ENCODE data around the gene LRRC43.
"Not testable (repeated sequence)": the region's sequence is repeated elsewhere in the genome, so short reads cannot be mapped to it uniquely, and the experiment has no call there.

LRRC43 gene

DNA sequence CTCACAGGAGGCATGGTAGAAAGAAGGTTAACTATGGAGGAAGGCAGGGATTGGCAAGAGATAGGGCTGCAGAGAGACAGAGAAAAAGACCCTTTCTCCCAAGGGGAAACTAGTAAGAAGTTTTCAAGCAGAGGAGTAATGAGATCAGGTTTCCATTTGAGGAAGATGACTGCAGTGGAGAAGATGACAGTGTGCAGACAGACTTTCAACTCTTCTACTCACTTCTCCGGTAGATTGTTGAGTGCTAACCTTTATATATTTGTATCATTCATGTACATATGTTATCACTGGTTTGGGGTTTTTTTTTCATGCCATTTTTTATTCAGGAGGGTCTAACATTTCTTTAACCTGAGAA is 14.7 kb downstream of the LRRC43 start:
- no peak for DNase-seq

DNA sequence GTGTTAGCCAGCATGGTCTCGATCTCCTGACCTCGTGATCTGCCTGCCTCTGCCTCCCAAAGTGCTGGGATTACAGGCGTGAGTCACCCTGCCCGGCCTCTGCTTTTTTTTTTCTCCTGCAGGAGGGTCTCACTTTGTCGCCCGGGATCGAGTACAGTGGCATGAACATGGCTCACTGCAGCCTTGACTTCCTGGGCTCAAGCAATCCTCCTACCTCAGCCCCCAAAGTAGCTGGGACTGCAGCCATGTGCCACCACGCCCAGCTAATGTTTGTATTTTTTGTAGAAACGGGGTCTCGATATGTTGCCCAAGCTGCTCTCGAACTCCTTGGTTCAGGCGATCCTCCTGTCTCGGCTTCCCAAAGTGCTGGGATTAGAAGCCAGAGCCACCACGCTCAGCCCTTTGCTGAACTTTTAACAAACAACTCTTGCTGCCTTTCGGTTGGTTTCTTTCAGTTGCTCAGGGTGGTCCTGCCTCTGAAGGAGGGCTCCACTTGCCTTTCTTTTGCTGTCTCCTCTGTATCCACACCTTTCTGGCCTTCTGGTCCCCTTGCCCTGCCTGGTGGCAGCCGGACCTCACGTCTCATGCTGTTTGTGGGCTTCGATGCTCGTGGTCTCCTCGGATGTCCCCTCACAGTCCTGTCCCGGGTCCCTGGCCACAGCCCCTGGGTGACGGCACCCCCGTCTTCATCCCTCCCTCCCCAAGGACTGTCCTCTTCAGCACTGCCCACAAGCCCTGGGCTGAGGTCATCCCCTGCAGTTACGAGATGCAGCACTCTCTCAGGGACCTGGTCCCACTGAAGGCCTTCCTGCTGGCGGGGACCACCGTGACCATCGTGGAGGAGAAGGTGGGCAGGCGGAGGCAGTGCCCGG is 16.8 kb downstream of the LRRC43 start:
- DNase-seq = no peak

DNA sequence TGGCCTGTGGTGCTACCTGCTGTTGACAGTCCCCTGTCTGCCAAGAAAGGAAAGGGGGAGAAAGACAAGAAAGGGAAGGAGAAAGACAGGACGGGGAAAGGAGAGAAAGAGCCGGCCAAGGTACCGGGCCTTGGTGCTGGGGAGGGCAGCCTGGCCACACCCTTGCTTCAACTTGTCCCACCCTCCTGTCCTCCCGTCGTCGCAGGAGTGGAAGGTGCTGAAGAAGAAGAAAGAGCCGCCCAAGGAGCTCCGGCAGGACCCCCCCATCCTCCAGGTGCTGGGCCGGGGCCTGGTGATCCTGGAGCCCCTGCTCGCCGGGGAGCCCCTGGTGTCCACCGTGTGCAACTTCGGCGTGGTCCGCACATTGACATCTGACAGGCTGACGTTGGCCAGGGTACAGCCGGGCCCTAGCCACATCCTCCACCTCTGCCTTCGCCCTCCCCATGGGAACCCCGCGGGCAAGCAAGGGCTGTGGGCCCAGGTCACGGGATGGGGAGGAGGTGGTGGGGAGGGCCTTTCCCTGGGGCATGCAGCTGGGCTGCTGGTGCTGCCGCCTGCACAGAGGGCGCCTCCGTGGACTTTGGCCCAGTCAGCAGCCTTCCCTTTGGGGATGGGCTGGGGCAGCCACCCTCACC is 17.7 kb downstream of the LRRC43 start:
- no peak for DNase-seq

DNA sequence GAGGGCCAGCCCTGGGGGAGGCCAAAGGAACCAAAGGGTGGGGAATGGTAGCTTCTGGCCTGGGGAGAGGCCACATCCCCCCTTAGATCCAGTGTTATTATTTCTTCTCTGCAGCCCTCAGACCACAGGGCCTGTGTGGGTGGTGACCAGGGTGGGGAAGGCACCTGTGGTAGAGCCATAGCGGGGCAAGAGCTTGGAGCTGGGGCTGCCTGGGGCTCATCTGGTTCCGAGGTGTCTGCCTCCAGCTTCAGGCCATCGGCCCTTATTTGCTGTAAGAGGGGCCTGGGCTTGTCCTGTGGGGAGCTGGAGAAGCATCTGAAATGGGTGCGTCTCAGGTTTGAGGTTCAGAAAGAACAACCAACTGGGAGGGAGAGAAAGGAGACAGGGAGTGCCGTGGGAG is 18.5 kb downstream of the LRRC43 start:
- no peak for DNase-seq

DNA sequence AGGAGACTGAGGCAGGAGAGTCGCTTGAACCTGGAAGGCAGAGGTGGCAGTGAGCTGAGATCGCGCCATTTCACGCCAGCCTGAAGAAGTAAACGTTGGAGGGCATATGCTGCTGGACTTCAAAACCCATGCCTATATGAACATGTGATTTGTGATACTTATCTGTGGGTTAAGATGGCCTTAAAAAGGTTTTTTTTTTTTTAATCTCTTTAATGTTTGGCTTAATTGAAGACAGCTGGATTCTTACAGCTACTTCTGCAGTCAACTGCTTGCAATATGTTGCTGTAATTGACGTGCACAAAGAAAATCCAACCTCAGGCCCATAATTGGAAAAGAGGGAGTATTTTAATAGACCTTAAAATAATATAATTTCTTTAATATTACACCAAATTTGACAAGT is 19.1 kb downstream of the LRRC43 start:
- DNase-seq = no peak

DNA sequence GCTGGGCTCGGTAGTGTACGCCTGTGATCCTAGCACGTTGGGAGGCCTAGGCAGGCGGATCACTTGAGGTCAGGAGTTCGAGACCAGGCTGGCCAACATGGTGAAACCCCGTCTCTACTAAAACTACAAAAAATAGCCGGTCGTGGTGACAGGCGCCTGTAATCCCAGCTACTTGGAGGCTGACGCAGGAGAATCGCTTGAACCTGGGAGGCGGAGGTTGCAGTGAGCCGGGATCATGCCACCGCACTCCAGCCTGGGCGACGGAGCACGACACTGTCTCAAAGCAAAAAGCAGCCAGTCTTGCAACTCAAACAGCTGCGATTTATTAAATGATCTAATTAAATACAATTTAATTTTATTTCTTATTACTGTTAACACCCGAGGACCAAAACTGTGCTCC is 19.9 kb downstream of the LRRC43 start:
- DNase-seq = not testable (repeated sequence)

DNA sequence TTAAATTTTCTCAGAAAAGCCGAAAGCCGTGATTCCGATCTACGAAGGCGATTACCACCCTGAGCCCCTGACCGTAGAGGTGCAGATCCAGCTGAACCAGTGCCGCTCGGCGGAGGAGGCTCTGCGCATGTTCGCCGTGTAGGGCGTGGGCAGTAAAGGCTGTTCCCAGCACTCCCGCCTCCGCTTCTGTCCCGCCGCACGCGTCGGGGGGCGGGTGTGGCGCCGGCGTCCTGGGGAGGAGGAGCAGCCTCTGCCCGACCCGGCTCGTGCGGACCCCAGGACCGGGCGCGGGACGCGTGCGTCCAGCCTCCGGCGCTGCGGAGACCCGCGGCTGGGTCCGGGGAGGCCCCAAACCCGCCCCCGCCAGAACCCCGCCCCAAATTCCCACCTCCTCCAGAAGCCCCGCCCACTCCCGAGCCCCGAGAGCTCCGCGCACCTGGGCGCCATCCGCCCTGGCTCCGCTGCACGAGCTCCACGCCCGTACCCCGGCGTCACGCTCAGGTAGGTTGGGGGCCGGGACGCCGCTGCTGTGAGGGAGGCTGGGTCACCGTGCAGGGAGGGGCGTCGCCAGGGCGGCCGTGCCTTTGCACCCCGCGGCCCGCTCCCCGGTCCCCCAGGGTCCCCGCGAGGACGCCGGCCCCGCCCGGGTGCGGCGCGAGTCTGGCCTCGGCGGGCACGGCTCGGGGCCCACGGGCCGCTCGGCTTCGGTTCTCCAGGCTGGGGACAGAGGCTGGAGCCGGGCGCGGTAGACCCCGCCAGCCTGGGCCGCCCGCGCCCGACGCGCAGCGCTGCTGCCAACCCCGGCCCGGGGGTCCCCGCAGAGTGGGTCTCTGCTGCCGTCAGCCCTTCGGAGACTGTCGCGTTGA is 20.6 kb downstream of the LRRC43 start, which contains the start of gene B3GNT4:
Gene B3GNT4 (plus strand): TSS at position 409 of the 866 bp plus-strand sequence. CDS start 910 bp downstream, outside the sequence.
- DNase-seq = peak; percentile 44

DNA sequence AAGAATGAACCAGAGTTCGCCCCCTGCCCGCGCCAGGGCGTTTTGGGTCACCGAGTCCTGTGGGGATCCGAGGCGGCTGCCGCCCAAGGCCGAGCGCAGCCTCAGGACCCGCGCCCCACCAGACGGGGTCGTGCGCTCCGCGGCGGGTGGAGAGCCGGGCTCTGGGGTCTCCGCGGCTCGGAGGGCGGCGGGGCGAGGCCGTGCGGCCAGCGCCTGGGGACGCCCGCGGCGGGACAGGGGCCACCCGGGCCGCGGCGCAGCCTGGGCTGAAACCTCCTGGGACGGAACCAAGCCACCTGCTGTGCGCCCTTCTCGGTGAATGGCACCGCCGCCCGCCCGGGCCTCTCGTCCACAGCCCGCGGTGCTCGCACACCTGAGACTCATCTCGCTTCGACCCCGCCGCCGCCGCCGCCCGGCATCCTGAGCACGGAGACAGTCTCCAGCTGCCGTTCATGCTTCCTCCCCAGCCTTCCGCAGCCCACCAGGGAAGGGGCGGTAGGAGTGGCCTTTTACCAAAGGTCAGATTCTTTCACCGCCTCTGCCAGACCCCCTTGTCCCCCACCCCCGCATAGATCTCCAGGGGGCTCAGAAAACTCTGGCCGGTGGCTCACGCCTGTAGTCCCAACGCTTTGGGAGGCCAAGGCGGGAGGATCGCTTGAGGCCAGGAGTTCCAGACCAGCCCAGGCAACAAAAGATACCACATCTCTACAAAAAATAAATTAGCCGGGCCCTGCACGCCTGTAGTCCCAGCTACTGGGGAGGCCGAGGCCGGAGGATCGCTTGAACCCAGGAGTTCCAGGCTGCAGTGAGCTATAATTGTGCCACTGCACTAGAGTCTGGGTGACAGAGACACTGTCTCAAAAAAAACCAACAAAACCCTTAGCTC is 21.5 kb downstream of the LRRC43 start:
- DNase-seq = no peak

DNA sequence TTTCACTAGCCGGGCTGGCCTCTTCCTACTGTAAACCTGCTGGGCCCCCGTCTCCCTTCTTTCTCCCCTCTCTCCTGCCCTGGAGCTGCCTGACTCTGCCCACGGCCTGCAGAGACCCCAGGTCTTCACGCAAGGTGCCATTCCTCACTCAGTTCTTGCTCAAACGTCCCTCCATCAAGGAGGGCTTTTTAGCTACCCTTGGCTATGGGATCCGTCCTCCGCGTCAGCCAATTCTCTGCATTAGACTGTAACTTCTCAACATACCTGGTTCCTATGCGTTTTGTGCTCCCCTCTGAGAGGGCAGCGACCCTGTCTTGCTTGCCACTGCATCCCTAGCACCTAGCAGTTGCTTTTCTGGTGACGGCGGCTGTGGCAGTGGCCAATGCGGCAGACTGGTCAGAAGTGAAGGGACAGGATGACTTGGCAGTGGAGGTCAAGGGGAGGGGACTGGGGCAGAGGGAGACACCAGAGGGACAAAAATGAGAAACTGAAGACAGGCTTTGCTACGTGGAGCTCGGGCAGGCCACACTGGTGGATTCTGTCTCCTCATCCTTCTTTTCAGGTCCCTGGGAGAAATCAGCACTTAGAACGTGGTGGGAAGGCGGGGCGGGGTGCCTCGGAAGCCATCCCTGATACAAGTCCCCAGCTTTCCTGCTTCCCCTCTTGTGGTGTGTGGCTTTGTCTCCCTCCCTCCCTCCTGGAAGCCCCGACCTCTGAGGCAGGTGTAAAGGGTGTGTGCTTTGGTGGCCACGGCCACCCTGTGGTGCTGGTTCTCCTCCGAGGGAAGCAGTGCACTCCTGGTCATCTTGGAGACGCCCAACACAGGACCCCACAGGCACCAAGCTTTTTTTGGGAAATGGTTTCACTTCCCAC is 22.4 kb downstream of the LRRC43 start:
- DNase-seq = no peak

DNA sequence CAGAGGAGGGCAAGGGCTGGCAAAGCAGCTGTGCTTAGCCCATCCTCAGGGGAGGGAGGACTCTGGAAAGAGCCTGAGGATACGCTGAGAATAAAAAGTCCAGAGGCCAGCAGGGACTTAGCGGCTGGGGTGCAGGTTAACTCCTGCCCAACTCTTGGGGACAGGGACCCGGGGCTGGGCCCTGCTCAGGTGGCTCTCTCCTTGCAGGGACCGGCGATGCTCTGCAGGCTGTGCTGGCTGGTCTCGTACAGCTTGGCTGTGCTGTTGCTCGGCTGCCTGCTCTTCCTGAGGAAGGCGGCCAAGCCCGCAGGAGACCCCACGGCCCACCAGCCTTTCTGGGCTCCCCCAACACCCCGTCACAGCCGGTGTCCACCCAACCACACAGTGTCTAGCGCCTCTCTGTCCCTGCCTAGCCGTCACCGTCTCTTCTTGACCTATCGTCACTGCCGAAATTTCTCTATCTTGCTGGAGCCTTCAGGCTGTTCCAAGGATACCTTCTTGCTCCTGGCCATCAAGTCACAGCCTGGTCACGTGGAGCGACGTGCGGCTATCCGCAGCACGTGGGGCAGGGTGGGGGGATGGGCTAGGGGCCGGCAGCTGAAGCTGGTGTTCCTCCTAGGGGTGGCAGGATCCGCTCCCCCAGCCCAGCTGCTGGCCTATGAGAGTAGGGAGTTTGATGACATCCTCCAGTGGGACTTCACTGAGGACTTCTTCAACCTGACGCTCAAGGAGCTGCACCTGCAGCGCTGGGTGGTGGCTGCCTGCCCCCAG is 23.4 kb downstream of the LRRC43 start:
- DNase-seq = peak; percentile 13

DNA sequence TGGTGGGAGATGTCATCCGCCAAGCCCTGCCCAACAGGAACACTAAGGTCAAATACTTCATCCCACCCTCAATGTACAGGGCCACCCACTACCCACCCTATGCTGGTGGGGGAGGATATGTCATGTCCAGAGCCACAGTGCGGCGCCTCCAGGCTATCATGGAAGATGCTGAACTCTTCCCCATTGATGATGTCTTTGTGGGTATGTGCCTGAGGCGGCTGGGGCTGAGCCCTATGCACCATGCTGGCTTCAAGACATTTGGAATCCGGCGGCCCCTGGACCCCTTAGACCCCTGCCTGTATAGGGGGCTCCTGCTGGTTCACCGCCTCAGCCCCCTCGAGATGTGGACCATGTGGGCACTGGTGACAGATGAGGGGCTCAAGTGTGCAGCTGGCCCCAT is 24.1 kb downstream of the LRRC43 start:
- DNase-seq = no peak

DNA sequence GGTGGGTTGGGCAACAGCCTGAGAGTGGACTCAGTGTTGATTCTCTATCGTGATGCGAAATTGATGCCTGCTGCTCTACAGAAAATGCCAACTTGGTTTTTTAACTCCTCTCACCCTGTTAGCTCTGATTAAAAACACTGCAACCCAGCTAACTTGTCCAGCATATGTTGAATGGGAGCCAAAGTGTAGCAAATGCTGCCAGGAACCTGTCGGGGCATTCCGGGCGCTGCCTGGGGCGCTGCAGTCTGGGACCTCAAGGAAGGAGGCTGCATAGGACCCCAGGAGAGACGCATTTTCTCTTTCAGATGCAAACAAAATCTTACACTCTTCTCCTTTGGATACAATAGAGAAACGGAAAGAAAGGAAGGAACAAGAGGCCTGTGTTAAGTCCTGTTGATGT is 24.5 kb downstream of the LRRC43 start:
- no peak for DNase-seq

DNA sequence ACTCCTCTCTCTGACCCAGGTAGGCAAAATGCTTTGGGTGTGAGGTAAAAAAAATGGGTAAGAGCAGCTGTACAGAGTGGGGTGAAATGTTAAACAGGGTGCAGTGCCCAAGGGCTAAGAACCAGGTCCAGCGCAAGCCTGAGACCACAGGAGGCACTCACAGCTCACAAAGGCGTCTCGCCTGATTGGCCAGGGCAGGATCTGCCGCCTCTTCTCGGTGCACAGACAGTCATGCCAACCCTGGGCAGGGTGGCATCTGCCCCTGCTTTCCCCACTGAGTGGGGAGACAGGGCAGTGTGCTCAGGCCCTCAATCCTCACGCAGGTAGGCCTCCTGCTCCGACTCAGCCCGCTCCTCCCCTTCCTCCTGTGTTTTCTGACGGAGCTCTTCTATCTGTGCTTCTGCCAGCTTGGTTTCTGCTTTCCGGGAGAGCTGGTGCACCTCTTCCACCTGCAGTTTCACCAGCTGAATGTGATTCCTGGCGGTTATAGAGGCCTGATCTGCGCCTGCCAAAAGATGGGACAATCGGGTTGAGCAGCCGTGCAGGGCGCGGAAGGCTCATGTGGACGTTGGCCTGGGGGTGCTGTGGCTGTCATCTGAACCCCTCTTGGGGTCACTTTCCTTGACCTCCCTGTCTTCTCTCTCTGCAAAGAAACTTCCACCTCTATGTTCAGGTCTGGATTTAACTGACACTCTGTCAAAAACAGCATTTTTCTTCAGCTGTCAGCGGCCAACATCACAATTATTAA is 25.3 kb downstream of the LRRC43 start:
- no peak for DNase-seq

DNA sequence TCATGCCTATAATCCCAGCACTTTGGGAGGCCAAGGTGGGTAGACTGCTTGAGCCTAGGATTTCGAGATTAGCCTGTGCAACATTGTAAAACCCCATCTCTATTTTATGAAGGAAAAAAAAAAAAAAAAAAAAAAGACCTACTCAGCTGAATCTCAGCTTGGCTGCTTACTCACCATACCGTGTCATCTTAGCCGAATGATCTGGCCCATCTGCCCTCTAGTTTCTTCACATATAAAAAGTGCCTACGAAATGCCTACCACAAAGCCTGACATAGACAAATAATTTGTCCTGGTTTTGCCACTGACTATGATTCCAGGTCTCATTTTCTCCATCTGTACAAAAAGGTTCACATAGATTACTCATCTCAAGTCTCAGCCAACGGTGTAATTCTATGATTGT is 32.8 kb downstream of the LRRC43 start:
- no peak for DNase-seq

DNA sequence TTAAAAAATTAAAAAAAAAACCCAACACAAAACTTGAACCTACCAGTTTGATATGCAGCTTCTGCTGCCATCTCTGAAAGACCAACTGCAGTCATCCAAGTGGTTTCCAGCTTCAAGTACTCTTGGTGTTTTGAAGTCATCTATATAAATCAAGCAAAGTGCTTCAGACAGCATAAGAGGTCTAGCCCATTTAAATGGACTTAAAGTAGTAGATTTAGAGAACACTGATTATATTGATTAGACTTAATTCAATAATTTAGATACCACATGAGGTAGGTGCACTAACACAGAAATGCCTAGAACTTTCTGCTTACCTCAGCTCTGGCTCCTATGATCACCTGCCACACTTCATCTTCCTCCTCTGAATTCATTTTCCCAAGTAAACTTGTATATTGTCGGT is 33.5 kb downstream of the LRRC43 start:
- DNase-seq = no peak

DNA sequence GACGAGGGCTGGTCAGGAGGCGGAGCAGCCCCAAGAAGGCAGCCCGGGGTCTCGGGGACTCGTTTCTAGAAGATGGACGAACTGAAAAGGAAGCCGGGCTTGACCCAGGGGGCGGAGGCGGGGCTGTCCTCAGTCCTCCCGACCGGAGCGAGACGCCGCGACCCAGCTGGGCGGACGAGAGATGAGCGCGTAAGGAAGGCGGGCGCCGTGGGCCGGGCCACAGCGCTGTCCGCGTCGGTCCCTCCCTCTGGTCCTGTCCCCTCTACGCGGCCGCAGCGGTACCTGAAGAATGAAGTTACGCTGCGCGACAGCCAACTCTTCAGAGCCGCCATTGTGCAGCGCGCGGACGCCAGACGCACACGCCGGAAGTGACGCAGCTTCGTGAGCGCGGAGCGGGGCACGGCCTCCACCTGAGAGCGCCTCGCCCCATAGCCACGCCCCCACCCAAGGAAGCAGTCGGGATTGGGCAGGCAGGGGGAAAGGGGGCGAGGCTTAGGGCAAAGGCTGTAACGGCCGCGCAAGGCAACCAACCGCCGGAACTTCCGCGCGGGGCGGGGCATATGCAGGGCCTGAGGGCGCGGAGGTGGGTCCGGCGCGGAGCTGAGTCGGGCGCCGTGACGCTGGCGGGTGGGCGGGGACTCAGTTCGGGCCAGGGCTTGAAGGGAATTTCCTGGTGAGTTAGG is 42.9 kb downstream of the LRRC43 start, which contains the start of gene DIABLO:
Gene DIABLO (minus strand): TSS at position 370 of the 683 bp plus-strand sequence. CDS start 38 bp downstream, at position 332.
- peak; percentile 99 for DNase-seq

DNA sequence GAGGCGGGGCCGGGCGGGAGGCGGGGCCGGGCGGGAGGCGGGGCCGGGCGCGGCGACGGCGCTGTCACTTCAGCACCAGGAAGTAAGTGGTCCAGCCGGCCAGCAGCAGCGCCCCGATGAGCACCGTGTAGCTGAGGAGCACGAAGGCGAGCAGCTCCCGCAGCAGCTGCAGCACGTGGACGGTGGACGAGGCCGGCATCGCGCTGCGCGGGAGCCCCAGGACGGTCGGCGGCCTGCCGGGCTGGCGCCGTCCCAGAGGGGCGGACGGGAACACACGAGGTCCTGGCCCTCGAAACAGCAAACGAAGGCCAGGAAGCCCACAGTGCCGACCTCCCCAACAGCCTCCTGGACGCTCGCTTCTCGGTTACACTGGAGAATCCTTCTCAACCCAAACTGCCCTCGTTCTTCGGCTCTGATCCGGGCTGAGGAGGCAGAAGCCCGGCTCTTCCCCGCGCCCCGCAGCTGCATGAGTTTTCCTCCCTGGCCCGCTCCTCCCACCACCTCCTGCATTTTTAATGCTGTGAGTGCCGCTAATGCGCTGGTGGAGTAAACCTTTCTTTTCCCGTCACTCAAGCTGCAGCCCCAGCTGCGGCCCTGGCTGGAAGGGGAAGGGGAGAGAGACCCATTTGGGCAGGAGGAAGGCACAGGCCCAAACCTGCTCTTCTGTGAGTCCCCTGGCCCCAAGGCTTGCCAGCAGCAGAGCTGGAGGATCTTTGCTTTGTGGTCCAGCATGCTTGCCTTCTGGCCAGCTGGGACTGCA is 43.6 kb downstream of the LRRC43 start:
- DNase-seq = peak; percentile 11

DNA sequence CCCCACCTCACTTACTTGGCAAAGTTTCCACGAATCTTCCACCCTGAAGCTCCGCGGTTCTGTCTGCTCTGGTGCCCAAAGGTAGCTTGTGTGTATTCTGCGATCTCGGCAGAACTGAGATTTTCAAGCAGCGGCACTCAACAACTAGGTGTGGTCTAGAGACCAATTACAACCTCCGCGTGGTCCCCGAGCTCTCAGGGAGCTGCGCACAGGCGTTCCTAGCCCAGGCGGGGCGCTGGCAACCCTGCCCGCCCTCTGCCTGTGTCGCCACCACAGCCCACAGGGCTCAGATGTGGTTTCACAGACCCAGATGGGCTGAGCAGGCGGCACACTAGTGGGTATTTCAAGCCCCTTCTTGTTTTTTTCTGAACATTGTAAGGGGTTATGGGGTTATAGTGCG is 44.4 kb downstream of the LRRC43 start:
- DNase-seq = peak; percentile 18

All from NCI-H2107 (cell line).